Lung (tissue), 12 donors: Measurements from ENCODE around the gene GARNL3. TPM values are rescaled to one million over a fixed set of nuclear protein-coding genes. Genes with fewer than 3 reads are reported as not detected.

ENCODE experiments used
- ATAC-seq: fragments of 200-7000 bp; cut with Tn5 transposase; one replicate; pipeline ENCODE4 v1.9.1; 2020; ENCODE audit warnings: moderate number of reproducible peaks; ENCODE audit not compliant: insufficient read depth, low FRiP score
- DNase-seq, 3 donors: peaks; one replicate each; pipeline ENCODE4 v3.0.0-alpha.2; 2013 to 2017
- H3K27ac ChIP-seq, 2 donors: one replicate each; pipeline ENCODE4 v1.5.1; 2013; ENCODE audit warnings: mild to moderate bottlenecking in 2 of 2, moderate library complexity in 2 of 2, control low read depth in 1 of 2, inconsistent platforms in 1 of 2, low read depth in 1 of 2, low read length in 1 of 2
- H3K27me3 ChIP-seq, 3 donors: one replicate each; pipeline ENCODE4 v1.5.1; 2013; ENCODE audit warnings: low read length in 2 of 3; ENCODE audit not compliant: control insufficient read depth in 3 of 3, insufficient read depth in 3 of 3
- H3K36me3 ChIP-seq, 4 donors: one replicate each; pipeline ENCODE4 v1.5.1; 2013; ENCODE audit warnings: low read length in 4 of 4, mild to moderate bottlenecking in 1 of 4, moderate library complexity in 1 of 4; ENCODE audit not compliant: control insufficient read depth in 4 of 4, insufficient read depth in 4 of 4
- H3K4me1 ChIP-seq, 5 donors: one replicate each; pipeline ENCODE4 v1.5.1; 2013; ENCODE audit warnings: low read length in 5 of 5, mild to moderate bottlenecking in 2 of 5, moderate library complexity in 1 of 5; ENCODE audit not compliant: control insufficient read depth in 5 of 5, insufficient read depth in 5 of 5
- H3K4me3 ChIP-seq: one replicate; pipeline ENCODE4 v1.5.1; 2013; ENCODE audit warnings: mild to moderate bottlenecking, control low read depth, moderate library complexity
- H3K9ac ChIP-seq, 2 donors: one replicate each; pipeline ENCODE4 v1.5.1; 2013; ENCODE audit warnings: low read length in 2 of 2, control low read depth in 1 of 2; ENCODE audit not compliant: insufficient read depth in 1 of 2
- H3K9me3 ChIP-seq, 4 donors: one replicate each; pipeline ENCODE4 v1.5.1; 2013; ENCODE audit warnings: low read length in 3 of 4, mild to moderate bottlenecking in 1 of 4, moderate library complexity in 1 of 4; ENCODE audit not compliant: control insufficient read depth in 4 of 4, insufficient read depth in 3 of 4
- CTCF ChIP-seq: IDR thresholded peaks from 2 replicates; pipeline ENCODE4 v1.5.1; 2012; ENCODE audit warnings: mild to moderate bottlenecking; ENCODE audit errors: control extremely low read depth, extremely low read depth
- WGBS, 2 donors: extraction: QIAGEN DNeasy Blood & Tissue Kit; methylation state at CpG; one replicate each; pipeline ENCODE4 v1.1.7; 2013; 5-methylcytosine and 5-hydroxymethylcytosine counted together
- polyA plus RNA-seq, 2 donors: library from polyadenylated mRNA; stranded (reverse); fragments of 200-250 nt; gene quantifications; one replicate each; pipeline ENCODE4 v1.2.1, GENCODE V29; 2013
- total RNA-seq, 2 donors: library from RNA; depleted of rRNA in 1 of 2; stranded (reverse); fragments of >200 nt in 1 of 2; gene quantifications; one replicate each; pipeline ENCODE4 v1.2.1, GENCODE V29; 2014 to 2021
- donor health status: control.
- donor health status: control.
- donor health status: Bipolar disorder and iron deficiency.
- donor health status: healthy.
- donor health status: DM: yes; HTN: yes; CAD: no.

Gene GARNL3
- total and polyA plus RNA-seq, 4 donors, result 1.5 to 31.1 (median 4.4) TPM

DNA sequence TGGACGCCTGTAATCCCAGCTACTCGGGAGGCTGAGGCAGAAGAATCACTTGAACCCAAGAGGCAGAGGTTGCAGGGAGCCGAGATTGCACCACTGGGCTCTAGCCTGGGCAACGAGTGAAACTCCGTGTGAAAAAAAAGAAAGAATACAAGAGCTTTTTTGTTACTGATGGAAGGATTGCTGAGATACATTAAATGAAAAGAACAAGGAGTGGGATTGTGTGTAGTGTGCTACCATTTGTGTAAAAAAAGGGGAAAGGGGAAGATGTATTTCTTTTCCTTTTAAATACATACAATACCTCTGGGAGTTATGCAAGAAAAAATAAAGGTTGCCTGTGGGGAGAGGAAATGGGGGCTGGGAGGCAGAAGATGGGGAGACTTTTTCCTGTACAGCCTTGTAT lies 14.7 kb upstream of the GARNL3 start:
- H3K27ac ChIP-seq, result no peak overlapping the region
- peaks cover 0 to 9% (median 4%) of the 10 kb centered on the region in 5 donors for H3K4me1 ChIP-seq
- no peak overlapping the region for H3K4me3 ChIP-seq
- no peak for ATAC-seq
- 94% methylated on average over 5 of the region's 5 CpGs for WGBS, 2 donors
- H3K9me3 ChIP-seq, result no peaks in the 10 kb centered on the region
- no peak for TF ChIP-seq CTCF
- H3K36me3 ChIP-seq, result peaks cover 0 to 2% (median 0%) of the 10 kb centered on the region in 4 donors
- DNase-seq, result no peak
- no peak overlapping the region for H3K9ac ChIP-seq
- no peaks in the 10 kb centered on the region for H3K27me3 ChIP-seq

DNA sequence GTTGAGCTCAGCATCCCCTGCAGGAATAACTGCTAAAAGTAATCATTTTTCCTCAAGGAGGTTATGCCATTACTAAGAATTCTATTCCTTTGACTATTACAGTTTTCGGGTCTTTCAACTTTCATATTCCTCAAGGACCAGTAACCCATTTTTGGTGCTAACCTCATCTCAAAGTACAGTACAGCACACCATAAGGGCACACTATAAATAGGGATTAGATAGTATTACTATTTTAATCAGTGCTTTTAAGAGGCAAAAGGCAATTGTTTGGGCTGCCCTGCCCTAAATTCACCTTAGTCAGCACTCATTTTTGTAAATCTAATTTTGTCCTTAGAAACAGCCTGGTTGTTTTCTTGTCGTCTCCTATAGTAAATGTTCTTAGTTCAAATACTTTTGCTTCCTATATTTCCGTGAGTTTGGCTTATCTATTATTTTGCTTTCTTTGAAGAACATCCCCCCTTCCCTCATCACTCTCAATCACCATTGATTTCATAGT lies 13.6 kb upstream of the GARNL3 start:
- H3K27me3 ChIP-seq, result no peaks in the 10 kb centered on the region
- peaks cover 0 to 2% (median 0%) of the 10 kb centered on the region in 4 donors for H3K36me3 ChIP-seq
- ATAC-seq, result no peak
- peaks cover 0 to 9% (median 0%) of the 10 kb centered on the region in 5 donors for H3K4me1 ChIP-seq
- no peaks in the 10 kb centered on the region for H3K9me3 ChIP-seq
- WGBS, 2 donors, result 88 to 95% methylated on average over 3 of the region's 3 CpGs
- DNase-seq, result no peak
- H3K9ac ChIP-seq, result no peak overlapping the region
- H3K27ac ChIP-seq, result peak overlapping the region in 1 of 2 donors; percentile 62
- no peak overlapping the region for H3K4me3 ChIP-seq
- TF ChIP-seq CTCF, result no peak

GRCh38 chr9:127252410-127253318 lies 11.9 kb upstream of the GARNL3 start:
- no peaks in the 10 kb centered on the region for H3K27me3 ChIP-seq
- no peak for DNase-seq
- H3K9me3 ChIP-seq, result no peaks in the 10 kb centered on the region
- peaks cover 0 to 9% (median 0%) of the 10 kb centered on the region in 5 donors for H3K4me1 ChIP-seq
- no peak for ATAC-seq
- no peak for TF ChIP-seq CTCF
- H3K27ac ChIP-seq, result no peak overlapping the region
- WGBS, 2 donors, result 89 to 93% methylated on average over 4 of the region's 4 CpGs
- no peak overlapping the region for H3K4me3 ChIP-seq
- H3K36me3 ChIP-seq, result no peaks in the 10 kb centered on the region
- H3K9ac ChIP-seq, result no peak overlapping the region
